DOHH2 (cell line): Measurements from ENCODE around the gene DTD2.

Source experiments
- H3F3A ChIP-seq: fragments of 200-600 bp; sonication (generic), shearing (Covaris generic); 2 replicates; pipeline ENCODE4 v1.6.0; 2016; ENCODE audit warnings: antibody characterized with exemption, mild to moderate bottlenecking; ENCODE audit not compliant: control insufficient read depth, insufficient read depth
- H3K27ac ChIP-seq: fragments of 200-600 bp; sonication (generic); 2 replicates; pipeline ENCODE4 v1.5.1; 2014; ENCODE audit warnings: low read depth, mild to moderate bottlenecking, low read length, moderate library complexity
- H3K27me3 ChIP-seq: fragments of 200-600 bp; sonication (generic); 2 replicates; pipeline ENCODE4 v1.6.1; 2014; ENCODE audit warnings: mild to moderate bottlenecking, low read length, mixed read lengths; ENCODE audit not compliant: control insufficient read depth
- H3K36me3 ChIP-seq: fragments of 200-600 bp; sonication (generic); 2 replicates; pipeline ENCODE4 v1.6.1; 2014; ENCODE audit warnings: mild to moderate bottlenecking, low read length, moderate library complexity, mixed read lengths; ENCODE audit not compliant: control insufficient read depth
- H3K4me1 ChIP-seq: fragments of 200-600 bp; sonication (generic); 2 replicates; pipeline ENCODE4 v1.6.1; 2014; ENCODE audit warnings: mild to moderate bottlenecking, low read length, mixed read lengths; ENCODE audit not compliant: control insufficient read depth
- H3K4me2 ChIP-seq: fragments of 200-600 bp; sonication (generic); 2 replicates; pipeline ENCODE4 v1.6.0; 2014; ENCODE audit warnings: mild to moderate bottlenecking, low read length, moderate library complexity
- H3K4me3 ChIP-seq: fragments of 200-600 bp; sonication (generic); 2 replicates; pipeline ENCODE4 v1.5.1; 2014; ENCODE audit warnings: mild to moderate bottlenecking, low read length, mixed read lengths
- H3K79me2 ChIP-seq: fragments of 200-600 bp; sonication (generic); 2 replicates; pipeline ENCODE4 v1.6.1; 2014; ENCODE audit warnings: mild to moderate bottlenecking, low read length, mixed read lengths; ENCODE audit not compliant: control insufficient read depth
- H3K9me2 ChIP-seq: fragments of 200-600 bp; sonication (generic); replicated peaks from 2 replicates; pipeline ENCODE4 v1.6.1; 2014; ENCODE audit warnings: mild to moderate bottlenecking, low read length, mixed read lengths; ENCODE audit not compliant: control insufficient read depth
- H3K9me3 ChIP-seq: fragments of 200-600 bp; sonication (generic); 2 replicates; pipeline ENCODE4 v1.6.1; 2014; ENCODE audit warnings: antibody characterized with exemption, low read length, mixed read lengths; ENCODE audit not compliant: control insufficient read depth, insufficient read depth
- H4K20me1 ChIP-seq: fragments of 200-600 bp; sonication (generic); 2 replicates; pipeline ENCODE4 v1.6.0; 2014; ENCODE audit warnings: low read depth, mild to moderate bottlenecking, antibody characterized with exemption, low read length, moderate library complexity; ENCODE audit not compliant: control insufficient read depth, insufficient read depth
- CTCF ChIP-seq: fragments of 200-600 bp; sonication (generic); IDR thresholded peaks from one replicate; pipeline ENCODE4 v1.5.1; 2014; ENCODE audit warnings: antibody characterized with exemption, mild to moderate bottlenecking, low read depth, low read length; ENCODE audit not compliant: poor library complexity, severe bottlenecking
- EZH2phosphoT487 ChIP-seq: fragments of 200-600 bp; sonication (generic); IDR thresholded peaks from 2 replicates; pipeline ENCODE4 v1.6.1; 2017; ENCODE audit warnings: borderline replicate concordance, mild to moderate bottlenecking, antibody characterized with exemption, low read length, moderate library complexity, mixed read lengths

DTD2 gene

GRCh38 chr14:31449971-31450610 lies 7.2 kb downstream of the DTD2 start:
- Histone ChIP-seq H3K9me2 (no peaks in the 10 kb centered on the region), H3F3A (peaks cover 4% of the 10 kb centered on the region; the same call in 1 of the 2 replicates), H3K9me3 (no peaks in the 10 kb centered on the region), H3K27me3 (no peaks in the 10 kb centered on the region), H3K4me1 (peaks cover 8% of the 10 kb centered on the region), H3K4me2 (no peak overlapping the region), H3K36me3 (peaks cover 54% of the 10 kb centered on the region), H3K4me3 (no peak overlapping the region), H3K79me2 (peaks cover 16% of the 10 kb centered on the region), H4K20me1 (no peaks in the 10 kb centered on the region), H3K27ac (no peak overlapping the region)
- TF ChIP-seq CTCF (peak; percentile 71), EZH2phosphoT487 (no peak)

DNA sequence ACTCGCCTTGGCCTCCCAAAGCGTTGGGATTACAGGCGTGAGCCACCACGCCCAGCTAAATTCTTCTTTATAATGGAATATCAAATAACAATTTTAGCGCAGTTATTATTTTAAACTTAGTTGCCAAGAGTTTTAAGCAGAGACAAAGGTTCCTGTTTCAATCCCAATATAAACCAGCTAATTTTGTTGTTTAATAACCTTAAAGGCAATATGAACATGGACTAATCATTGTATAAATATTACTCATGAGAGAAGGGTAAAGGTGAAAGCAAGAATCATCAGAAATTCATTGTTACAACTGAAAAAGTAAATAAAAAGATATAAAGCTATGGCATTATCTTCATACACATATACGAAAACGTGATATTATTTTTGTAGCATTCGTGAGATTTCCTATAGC lies 8.2 kb downstream of the DTD2 start:
- no peak overlapping the region for H3K4me3 ChIP-seq
- H3K9me3 ChIP-seq, result no peaks in the 10 kb centered on the region
- H4K20me1 ChIP-seq, result no peaks in the 10 kb centered on the region
- peaks cover 56% of the 10 kb centered on the region for H3K36me3 ChIP-seq
- TF ChIP-seq EZH2phosphoT487 (no peak), CTCF (no peak)
- no peaks in the 10 kb centered on the region for H3K4me1 ChIP-seq
- H3K4me2 ChIP-seq, result no peak overlapping the region
- H3F3A ChIP-seq, result peaks cover 4% of the 10 kb centered on the region; the same call in 1 of the 2 replicates
- no peaks in the 10 kb centered on the region for H3K27me3 ChIP-seq
- no peak overlapping the region for H3K27ac ChIP-seq
- H3K79me2 ChIP-seq, result peaks cover 6% of the 10 kb centered on the region
- no peaks in the 10 kb centered on the region for H3K9me2 ChIP-seq

GRCh38 chr14:31445703-31446102 lies 11.6 kb downstream of the DTD2 start:
- H3K36me3 ChIP-seq, result peaks cover 36% of the 10 kb centered on the region
- H3K9me3 ChIP-seq, result no peaks in the 10 kb centered on the region
- H3K4me2 ChIP-seq, result no peak overlapping the region
- no peaks in the 10 kb centered on the region for H3K9me2 ChIP-seq
- no peak overlapping the region for H3K27ac ChIP-seq
- H3K79me2 ChIP-seq, result no peaks in the 10 kb centered on the region
- no peaks in the 10 kb centered on the region for H4K20me1 ChIP-seq
- H3K27me3 ChIP-seq, result no peaks in the 10 kb centered on the region
- no peaks in the 10 kb centered on the region for H3K4me1 ChIP-seq
- TF ChIP-seq EZH2phosphoT487 (no peak), CTCF (no peak)
- peaks cover 6% of the 10 kb centered on the region; the same call in 1 of the 2 replicates for H3F3A ChIP-seq
- no peak overlapping the region for H3K4me3 ChIP-seq
